HepG2 (cell line): ENCODE data around the gene PRUNE1. TPM values are rescaled to one million over a fixed set of nuclear protein-coding genes. Genes with fewer than 3 reads are reported as not detected.

Experiments used
- ATAC-seq: fragments of 200-7000 bp; cut with Tn5 transposase; 3 replicates; pipeline ENCODE4 v1.9.1; 2020; ENCODE audit warnings: mild to moderate bottlenecking, moderate library complexity
- BruUV-seq: library from RNA; stranded (reverse); fragments of 400-500 nt; replicated peaks from 2 replicates; lab custom pipeline; 2021; lab: Mats Ljungman, UMichigan
- CTCF ChIA-PET: fragments of 300-600 bp; formaldehyde crosslinking; extraction: SDS; loops from one replicate; lab custom pipeline; 2021; ENCODE audit warnings: low total read pairs, inconsistent platforms, low intra/inter-chr PET ratio; lab: Yijun Ruan, JAX
- POLR2A ChIA-PET: fragments of 350-600 bp; sonication (Branson Sonifier 250); formaldehyde crosslinking; loops from one replicate; lab custom pipeline; 2020; ENCODE audit warnings: antibody characterized with exemption, inconsistent platforms; lab: Yijun Ruan, JAX
- DNase-seq: peaks from one replicate; pipeline ENCODE4 v3.0.0-alpha.2; 2015; ENCODE audit warnings: low spot score
- FAIRE-seq: peaks from 3 replicates; lab custom pipeline; 2011; peaks lifted over from hg19 to GRCh38; lab: Jason Lieb, UNC
- H2AFZ ChIP-seq: one replicate; pipeline ENCODE4 v1.6.1; 2011; ENCODE audit warnings: low read length, inconsistent platforms
- H3K27ac ChIP-seq: fragments of 300-600 bp; 3 replicates; pipeline ENCODE4 v1.8.0; 2011; ENCODE audit warnings: mixed run types, mild to moderate bottlenecking, mixed read lengths, low read length, inconsistent platforms; ENCODE audit not compliant: insufficient read depth; ENCODE audit errors: extremely low read length
- H3K27me3 ChIP-seq, 2 experiments: fragments of 200-600 bp in 1 of 2; 2 replicates in 1 of 2; 3 replicates in 1 of 2; pipeline versions ENCODE4 v1.6.0 to v1.8.0; 2011; ENCODE audit warnings: low read length in 2 of 2, mild to moderate bottlenecking in 2 of 2, moderate library complexity in 2 of 2, inconsistent platforms in 1 of 2; ENCODE audit not compliant: insufficient read depth in 2 of 2, control insufficient read depth in 1 of 2
- H3K36me3 ChIP-seq, 2 experiments: fragments of 200-600 bp in 1 of 2; replicated peaks in 1 of 2; 2 replicates in 1 of 2; 3 replicates in 1 of 2; pipeline versions ENCODE4 v1.5.1 to v1.8.0; 2011; ENCODE audit warnings: low read length in 2 of 2, inconsistent platforms in 1 of 2; ENCODE audit not compliant: insufficient read depth in 2 of 2, control insufficient read depth in 1 of 2
- H3K4me1 ChIP-seq: 2 replicates; pipeline ENCODE4 v1.5.1; 2012; ENCODE audit warnings: low read length, inconsistent platforms; ENCODE audit not compliant: insufficient read depth
- H3K4me2 ChIP-seq: 2 replicates; pipeline ENCODE4 v1.6.0; 2011; ENCODE audit warnings: low read depth, low read length, inconsistent platforms
- H3K4me3 ChIP-seq, 3 experiments: fragments of 200-600 bp in 1 of 3; sonication (generic), shearing (Covaris generic) in 1 of 3; replicated peaks in 1 of 3; 2 replicates each; pipeline ENCODE4 v1.5.1; 2011 to 2016; ENCODE audit warnings: low read length in 3 of 3, inconsistent platforms in 2 of 3, low read depth in 2 of 3, mild to moderate bottlenecking in 2 of 3, control low read depth in 1 of 3, mixed read lengths in 1 of 3; ENCODE audit not compliant: insufficient read depth in 1 of 3
- H3K79me2 ChIP-seq: one replicate; pipeline ENCODE4 v1.6.1; 2011; ENCODE audit warnings: low read length, inconsistent platforms; ENCODE audit not compliant: insufficient read depth
- H3K9ac ChIP-seq: 2 replicates; pipeline ENCODE4 v1.6.0; 2011; ENCODE audit warnings: mild to moderate bottlenecking, low read depth, low read length, inconsistent platforms; ENCODE audit not compliant: insufficient read depth
- H3K9me3 ChIP-seq: 2 replicates; pipeline ENCODE4 v1.5.1; 2012; ENCODE audit warnings: mild to moderate bottlenecking, low read length
- H4K20me1 ChIP-seq: 2 replicates; pipeline ENCODE4 v1.6.0; 2011; ENCODE audit warnings: inconsistent platforms, mild to moderate bottlenecking, low read length, moderate library complexity; ENCODE audit not compliant: insufficient read depth
- ATF1 ChIP-seq: IDR thresholded peaks from 2 replicates; pipeline ENCODE4 v1.6.1; 2016; ENCODE audit warnings: mild to moderate bottlenecking, control low read depth
- BATF2 ChIP-seq: sonication (generic); formaldehyde crosslinking; IDR thresholded peaks from 2 replicates; pipeline ENCODE4 v1.8.0; 2022; ENCODE audit warnings: mild to moderate bottlenecking, missing genetic modification reagents, moderate library complexity
- CBX2 ChIP-seq, 2 experiments: fragments of 200-600 bp in 1 of 2; sonication (generic); formaldehyde crosslinking in 1 of 2; IDR thresholded peaks; 2 replicates each; pipeline versions ENCODE4 v1.7.0 to v1.8.1; 2018 to 2022; ENCODE audit warnings: low read depth in 2 of 2, low read length in 1 of 2, mild to moderate bottlenecking in 1 of 2, missing genetic modification reagents in 1 of 2
- EED ChIP-seq: sonication (generic); formaldehyde crosslinking; IDR thresholded peaks from 2 replicates; pipeline ENCODE4 v1.5.0; 2020; ENCODE audit warnings: mild to moderate bottlenecking, missing genetic modification reagents
- HNRNPL ChIP-seq: fragments of 200-400 bp; formaldehyde crosslinking; IDR thresholded peaks from 2 replicates; pipeline ENCODE4 v1.6.1; 2017; ENCODE audit warnings: mild to moderate bottlenecking, low read depth, low read length
- MBNL3 ChIP-seq: fragments of 250-450 bp; sonication (Bioruptor Pico); conservative IDR thresholded peaks from 2 replicates; pipeline ENCODE4 v1.8.0; 2022; ENCODE audit warnings: mild to moderate bottlenecking, inconsistent platforms
- MED13 ChIP-seq: sonication (generic); formaldehyde crosslinking; IDR thresholded peaks from 2 replicates; pipeline ENCODE4 v1.5.0; 2020; ENCODE audit warnings: missing genetic modification reagents
- NFKBIZ ChIP-seq: IDR thresholded peaks from 2 replicates; pipeline ENCODE4 v1.6.1; 2018; ENCODE audit warnings: missing genetic modification reagents, missing compliant biosample characterization
- RAD21 ChIP-seq: fragments of 450-650 bp; formaldehyde crosslinking; IDR thresholded peaks from 2 replicates; pipeline ENCODE4 v1.5.0; 2020; ENCODE audit warnings: mild to moderate bottlenecking
- ZNF264 ChIP-seq: sonication (generic); formaldehyde crosslinking; IDR thresholded peaks from 2 replicates; pipeline ENCODE4 v1.4.0; 2020; ENCODE audit warnings: missing genetic modification reagents
- ZNF367 ChIP-seq: sonication (generic); formaldehyde crosslinking; IDR thresholded peaks from 2 replicates; pipeline ENCODE4 v1.4.0; 2020; ENCODE audit warnings: missing genetic modification reagents, borderline replicate concordance
- ZNF546 ChIP-seq: sonication (generic); formaldehyde crosslinking; conservative IDR thresholded peaks from 2 replicates; pipeline ENCODE4 v1.8.1; 2023; ENCODE audit warnings: mild to moderate bottlenecking, missing genetic modification reagents
- ZNF552 ChIP-seq: sonication (generic); formaldehyde crosslinking; IDR thresholded peaks from 2 replicates; pipeline ENCODE4 v1.9.0; 2022; ENCODE audit warnings: missing genetic modification reagents, mild to moderate bottlenecking, borderline replicate concordance
- ZNF576 ChIP-seq: sonication (generic); formaldehyde crosslinking; IDR thresholded peaks from 2 replicates; pipeline ENCODE4 v1.4.0; 2020; ENCODE audit warnings: mild to moderate bottlenecking, missing genetic modification reagents
- ZNF782 ChIP-seq: sonication (generic); formaldehyde crosslinking; IDR thresholded peaks from 2 replicates; pipeline ENCODE4 v1.4.0; 2020; ENCODE audit warnings: missing genetic modification reagents, mild to moderate bottlenecking, borderline replicate concordance
- ZNF891 ChIP-seq: sonication (generic); formaldehyde crosslinking; IDR thresholded peaks from 2 replicates; pipeline ENCODE4 v1.5.0; 2020; ENCODE audit warnings: mild to moderate bottlenecking, missing genetic modification reagents
- WGBS: methylation state at CpG from one replicate; pipeline ENCODE4 v1.1.6; 2017; ENCODE audit warnings: low lambda C conversion rate; 5-methylcytosine and 5-hydroxymethylcytosine counted together
- in situ Hi-C: cut with HindIII; loops from 2 replicates; pipeline ENCODE4 v1.10.0; 2017; ENCODE audit warnings: low pct_unique_long_range_greater_than_20kb; ENCODE audit not compliant: extremely low pct_ligation_motif_present
- intact Hi-C: fragments of 100-400 bp; cut with micrococcal nuclease; formaldehyde crosslinking; loops from one replicate; pipeline ENCODE4 v1.10.0; 2022; ENCODE audit not compliant: unreplicated experiment
- polyA plus RNA-seq, 8 experiments: library from polyadenylated mRNA; depleted of rRNA in 3 of 8; stranded (reverse) in 7 of 8; unstranded in 1 of 8; fragments of >200 nt; fragmentation: Illumina TruSeq in 4 of 8; extraction: Trizol in 4 of 8; gene quantifications; 2 replicates each; pipeline versions ENCODE4 v1.2.1 to v1.2.3, GENCODE V29; 2011 to 2016; ENCODE audit warnings: low read depth in 4 of 8, missing spikeins in 1 of 8, mixed read lengths in 1 of 8; ENCODE audit not compliant: insufficient read depth in 1 of 8
- total RNA-seq, 5 experiments: library from RNA; depleted of rRNA; stranded (reverse); fragments of >200 nt; fragmentation: Illumina TruSeq; extraction: Trizol; gene quantifications; 2 replicates each; pipeline ENCODE4 v1.2.3, GENCODE V29; 2016; ENCODE audit warnings: low read depth in 1 of 5
- TF ChIP-seq, protein P1 (sequence below): sonication (generic); formaldehyde crosslinking; IDR thresholded peaks from 2 replicates; pipeline ENCODE4 v1.5.1; 2020; ENCODE audit warnings: mild to moderate bottlenecking, moderate library complexity, missing genetic modification reagents
- TF ChIP-seq, protein P2 (sequence below): sonication (generic); formaldehyde crosslinking; IDR thresholded peaks from 2 replicates; pipeline ENCODE4 v1.5.1; 2020; ENCODE audit warnings: missing genetic modification reagents, mild to moderate bottlenecking, borderline replicate concordance
- TF ChIP-seq, protein P3 (sequence below): sonication (generic); formaldehyde crosslinking; IDR thresholded peaks from 2 replicates; pipeline ENCODE4 v1.4.0; 2020; ENCODE audit warnings: missing genetic modification reagents

Gene PRUNE1
- total and polyA plus RNA-seq, 2 of the 13 experiments (the other 11 are each of a cell fraction or from before 2014, with no cell fraction given), result 19.0 to 31.9 TPM

- Histone ChIP-seq H3K36me3 (no peaks in the 10 kb centered on the region), H3K27ac (no peak within 1 kb of the TSS), H3K4me3 (peak within 1 kb of the TSS; percentile 4 to 61 (median 36); a peak in 5 of 6 replicates), H3K4me1 (peaks cover 25% of the 10 kb centered on the region), H3K9ac (0 out of 2 replicates have a peak within 1 kb of the TSS, but pooled peaks have one; percentile 29), H4K20me1 (no peaks in the 10 kb centered on the region), H2AFZ (peak within 1 kb of the TSS; percentile 15), H3K4me2 (peak within 1 kb of the TSS; percentile 70), H3K27me3 (no peaks in the 10 kb centered on the region), H3K79me2 (no peaks in the 10 kb centered on the region), H3K9me3 (no peaks in the 10 kb centered on the region)
- ChIA-PET POLR2A (no interaction called here), CTCF (no interaction called here)
- DNase-seq (no peak), ATAC-seq (peak; percentile 83), FAIRE-seq (no peak)
- WGBS, result 57% methylated on average over 50 of the region's 50 CpGs
- in situ Hi-C loops (no loop called here), intact Hi-C loops (no loop called here)
- no TSS peak for BruUV-seq
- TF ChIP-seq ZNF552 (CRISPR knock-in tag) (no peak), RAD21 (CRISPR knock-in tag) (peak; percentile 24; the same call in 1 of the 2 replicates), ZNF891 (CRISPR knock-in tag) (no peak), CBX2 (IDR thresholded peaks at IDR 0.05; ENCODE audit: low read depth, low read length) (no peak), CBX2 (CRISPR knock-in tag; IDR thresholded peaks at IDR 0.05; ENCODE audit: low read depth) (no peak), HNRNPL (no peak), MED13 (CRISPR knock-in tag) (no peak), NFKBIZ (no peak), ATF1 (CRISPR knock-in tag) (no peak), ZNF782 (CRISPR knock-in tag) (no peak), MBNL3 (CRISPR knock-in tag) (no peak), EED (CRISPR knock-in tag) (no peak), BATF2 (CRISPR knock-in tag) (no peak), ZNF576 (CRISPR knock-in tag) (no peak), ZNF367 (CRISPR knock-in tag) (no peak), ZNF264 (no peak), ZNF546 (CRISPR knock-in tag) (no peak)
- TF ChIP-seq, protein P1, sequence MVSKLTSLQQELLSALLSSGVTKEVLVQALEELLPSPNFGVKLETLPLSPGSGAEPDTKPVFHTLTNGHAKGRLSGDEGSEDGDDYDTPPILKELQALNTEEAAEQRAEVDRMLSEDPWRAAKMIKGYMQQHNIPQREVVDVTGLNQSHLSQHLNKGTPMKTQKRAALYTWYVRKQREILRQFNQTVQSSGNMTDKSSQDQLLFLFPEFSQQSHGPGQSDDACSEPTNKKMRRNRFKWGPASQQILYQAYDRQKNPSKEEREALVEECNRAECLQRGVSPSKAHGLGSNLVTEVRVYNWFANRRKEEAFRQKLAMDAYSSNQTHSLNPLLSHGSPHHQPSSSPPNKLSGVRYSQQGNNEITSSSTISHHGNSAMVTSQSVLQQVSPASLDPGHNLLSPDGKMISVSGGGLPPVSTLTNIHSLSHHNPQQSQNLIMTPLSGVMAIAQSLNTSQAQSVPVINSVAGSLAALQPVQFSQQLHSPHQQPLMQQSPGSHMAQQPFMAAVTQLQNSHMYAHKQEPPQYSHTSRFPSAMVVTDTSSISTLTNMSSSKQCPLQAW (CRISPR knock-in tag), result no peak
- TF ChIP-seq, protein P2, sequence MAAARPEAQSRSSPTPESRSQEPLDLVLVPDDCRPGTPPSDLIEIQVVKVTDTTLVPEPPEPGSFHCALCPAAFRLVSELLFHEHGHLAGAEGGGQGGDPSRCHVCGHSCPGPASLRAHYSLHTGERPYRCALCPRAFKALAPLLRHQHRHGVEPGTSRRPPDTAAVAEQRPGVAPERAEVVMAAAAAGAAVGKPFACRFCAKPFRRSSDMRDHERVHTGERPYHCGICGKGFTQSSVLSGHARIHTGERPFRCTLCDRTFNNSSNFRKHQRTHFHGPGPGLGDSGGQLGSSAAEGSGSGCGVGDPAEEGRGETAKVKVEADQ (CRISPR knock-in tag), result no peak
- TF ChIP-seq, protein P3, sequence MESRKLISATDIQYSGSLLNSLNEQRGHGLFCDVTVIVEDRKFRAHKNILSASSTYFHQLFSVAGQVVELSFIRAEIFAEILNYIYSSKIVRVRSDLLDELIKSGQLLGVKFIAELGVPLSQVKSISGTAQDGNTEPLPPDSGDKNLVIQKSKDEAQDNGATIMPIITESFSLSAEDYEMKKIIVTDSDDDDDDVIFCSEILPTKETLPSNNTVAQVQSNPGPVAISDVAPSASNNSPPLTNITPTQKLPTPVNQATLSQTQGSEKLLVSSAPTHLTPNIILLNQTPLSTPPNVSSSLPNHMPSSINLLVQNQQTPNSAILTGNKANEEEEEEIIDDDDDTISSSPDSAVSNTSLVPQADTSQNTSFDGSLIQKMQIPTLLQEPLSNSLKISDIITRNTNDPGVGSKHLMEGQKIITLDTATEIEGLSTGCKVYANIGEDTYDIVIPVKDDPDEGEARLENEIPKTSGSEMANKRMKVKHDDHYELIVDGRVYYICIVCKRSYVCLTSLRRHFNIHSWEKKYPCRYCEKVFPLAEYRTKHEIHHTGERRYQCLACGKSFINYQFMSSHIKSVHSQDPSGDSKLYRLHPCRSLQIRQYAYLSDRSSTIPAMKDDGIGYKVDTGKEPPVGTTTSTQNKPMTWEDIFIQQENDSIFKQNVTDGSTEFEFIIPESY (CRISPR knock-in tag), result 0 out of 2 replicates have a peak, but pooled peaks have one; percentile 2
Measured at GRCh38 chr1:151070474-151071276, 62.4 kb downstream of the PRUNE1 start, which contains the start of gene GABPB2. Gene GABPB2, plus strand, starts transcription at chr1:151070761. Its CDS starts 17,429 bp downstream, at chr1:151088190.
